ENCODE results near the gene SULT1C2. TPM values are rescaled to one million over a fixed set of nuclear protein-coding genes. Genes with fewer than 3 reads are reported as not detected.

Gene SULT1C2
- total RNA-seq, 1 experiment from 2014 or later: 3.9 TPM

GRCh38 chr2:108346827-108347226, 58.1 kb downstream of the SULT1C2 start:
- Histone ChIP-seq H3K27me3 (ENCODE audit: insufficient read depth, low read length) (peaks cover 23% of the 10 kb centered on the region; the same call in 1 of the 2 replicates), H3K9me2 (ENCODE audit: insufficient read depth) (0 out of 2 replicates have a peak, but pooled peaks cover 2% of the 10 kb centered on the region), H3K9me3 (ENCODE audit: control insufficient read depth in 1 of 2, insufficient read depth in 1 of 2, low read depth in 1 of 2, low read length in 2 of 2) (no peaks in the 10 kb centered on the region), H3K4me1 (ENCODE audit: control insufficient read depth in 1 of 2, insufficient read depth in 2 of 2, low read length in 2 of 2) (no peaks in the 10 kb centered on the region), H3K9ac (ENCODE audit: low read length) (no peak overlapping the region), H3K4me2 (ENCODE audit: low read length) (no peak overlapping the region), H3K27ac (ENCODE audit: low read depth, low read length) (no peak overlapping the region), H3K36me3 (ENCODE audit: control insufficient read depth in 1 of 2, insufficient read depth in 2 of 2, low read length in 2 of 2) (no peaks in the 10 kb centered on the region), H3K79me2 (ENCODE audit: insufficient read depth, low read length) (no peaks in the 10 kb centered on the region), H4K20me1 (ENCODE audit: insufficient read depth) (no peaks in the 10 kb centered on the region), H3K4me3 (replicated peaks in 1 of 2; ENCODE audit: low read depth in 1 of 2, low read length in 2 of 2) (no peak overlapping the region), H2AFZ (ENCODE audit: low read depth, low read length, poor library complexity, severe bottlenecking) (no peak overlapping the region)
- ATAC-seq: no peak
- intact Hi-C loops (cut with micrococcal nuclease): no loop called here
- POLR2A ChIA-PET: no interaction called here
- no peak for DNase-seq (ENCODE audit: low read depth, low spot score)
- TF ChIP-seq POLR2A (IDR thresholded peaks at IDR 0.05; ENCODE audit: borderline replicate concordance, extremely low read depth, insufficient read depth, insufficient read length) (no peak), SIN3A (IDR thresholded peaks at IDR 0.05; ENCODE audit: low read depth) (no peak), ZFX (IDR thresholded peaks at IDR 0.05) (no peak), TCF7L2 (IDR thresholded peaks at IDR 0.05; ENCODE audit: borderline replicate concordance, extremely low read depth, insufficient read depth, insufficient read length) (no peak), ELF1 (IDR thresholded peaks at IDR 0.05; ENCODE audit: borderline replicate concordance, low read depth) (no peak), CTCF (IDR thresholded peaks at IDR 0.05 in 2 of 3, conservative IDR thresholded peaks at IDR 0.05 in 1 of 3; ENCODE audit: borderline replicate concordance in 1 of 3, insufficient read depth in 1 of 3, low read depth in 2 of 3, low read length in 2 of 3) (no peak), JUND (IDR thresholded peaks at IDR 0.05) (no peak), SRF (IDR thresholded peaks at IDR 0.05; ENCODE audit: low read depth) (no peak), POLR2AphosphoS5 (IDR thresholded peaks at IDR 0.05; ENCODE audit: low read depth, low read length) (no peak), CBX3 (IDR thresholded peaks at IDR 0.05; ENCODE audit: low read depth) (no peak), SP1 (IDR thresholded peaks at IDR 0.05; ENCODE audit: low read depth) (no peak), REST (IDR thresholded peaks at IDR 0.05; ENCODE audit: low read depth) (no peak), MAX (IDR thresholded peaks at IDR 0.05) (no peak), CEBPB (IDR thresholded peaks at IDR 0.05; ENCODE audit: low read depth) (no peak), ZNF274 (IDR thresholded peaks at IDR 0.05; ENCODE audit: low read depth, low read length) (no peak), RAD21 (IDR thresholded peaks at IDR 0.05; ENCODE audit: low read depth) (no peak), ZBTB33 (IDR thresholded peaks at IDR 0.05; ENCODE audit: extremely low read depth, insufficient replicate concordance, low read length) (no peak), EZH2 (IDR thresholded peaks at IDR 0.05) (no peak), EZH2phosphoT487 (IDR thresholded peaks at IDR 0.05; ENCODE audit: borderline replicate concordance) (no peak), FOSL1 (IDR thresholded peaks at IDR 0.05; ENCODE audit: low read depth) (no peak)
- BruUV-seq (replicated peaks): no TSS peak
- RAD21 ChIA-PET (ENCODE audit: low non-redundant PET in 1 of 2, low total read pairs in 2 of 2, uncharacterized antibody in 2 of 2, unreplicated experiment in 2 of 2): no interaction called here
- CTCF ChIA-PET: no interaction called here
